NK-92 (cell line): ENCODE measurements around the gene NTNG1.
"Not testable (repeated sequence)": the region's sequence is repeated elsewhere in the genome, so short reads cannot be mapped to it uniquely, and the experiment has no call there.

Experiments used
- DNase-seq: peaks from one replicate; lab custom pipeline; 2025; ENCODE audit not compliant: unreplicated experiment; lab: John Stamatoyannopoulos, UW

The NTNG1 gene

DNA sequence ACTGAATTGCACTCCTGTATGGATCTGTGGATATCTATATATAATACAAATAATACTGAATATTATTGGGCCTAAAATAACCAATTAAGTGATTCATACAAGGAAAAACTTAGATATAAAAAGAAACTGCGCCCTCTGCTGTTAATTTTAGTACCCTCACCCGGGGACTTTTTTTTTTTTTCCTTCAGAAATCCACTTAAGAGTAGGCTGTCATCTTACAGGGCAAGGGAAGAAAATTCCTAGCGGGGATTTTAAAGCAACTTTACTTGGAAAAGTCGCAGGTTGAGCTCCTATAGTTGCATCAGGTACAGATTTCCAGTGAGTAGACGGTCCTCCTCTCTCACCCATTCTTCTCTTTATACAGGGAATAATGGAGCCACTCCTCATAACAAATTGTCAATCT, 1.3 kb downstream of the NTNG1 start:
- no peak for DNase-seq

DNA sequence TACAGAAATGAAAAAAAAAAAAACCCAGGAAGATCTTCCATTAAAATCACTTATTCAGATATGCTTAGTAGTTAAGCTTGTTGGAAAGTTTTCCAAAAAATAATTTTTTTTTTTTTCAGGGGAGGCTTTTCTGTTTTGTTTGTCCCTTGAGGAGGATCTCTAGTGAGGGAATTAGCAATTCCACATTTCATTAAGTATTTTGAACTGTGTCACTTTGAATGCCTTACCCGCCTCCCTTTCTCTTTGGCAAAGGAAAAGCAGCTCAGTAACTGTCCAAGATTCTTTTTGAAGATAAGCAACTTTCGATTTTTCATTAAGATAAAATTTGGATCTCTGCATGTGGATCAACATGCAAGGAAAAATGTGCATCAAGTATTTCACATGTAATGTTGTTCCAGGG, 1.8 kb downstream of the NTNG1 start:
- DNase-seq: no peak

DNA sequence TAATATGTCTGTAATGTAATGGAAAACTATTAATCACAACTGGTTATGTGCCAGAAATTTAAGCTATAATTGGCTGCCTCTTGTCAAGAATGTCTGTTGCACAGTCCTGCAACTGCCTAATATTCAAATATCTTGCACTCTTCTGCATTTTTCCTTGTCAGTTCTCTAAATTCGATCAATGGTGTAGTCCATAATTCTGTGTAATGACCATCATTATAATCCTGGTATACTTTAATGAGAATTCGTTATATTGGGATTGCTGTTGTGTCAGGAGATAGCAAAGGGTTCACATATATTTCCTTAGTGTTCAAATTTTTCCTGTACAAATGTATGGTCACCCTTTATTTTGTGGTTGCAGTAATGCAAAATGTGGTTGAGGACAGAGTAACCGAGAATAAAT, 4.8 kb downstream of the NTNG1 start:
- DNase-seq: no peak

DNA sequence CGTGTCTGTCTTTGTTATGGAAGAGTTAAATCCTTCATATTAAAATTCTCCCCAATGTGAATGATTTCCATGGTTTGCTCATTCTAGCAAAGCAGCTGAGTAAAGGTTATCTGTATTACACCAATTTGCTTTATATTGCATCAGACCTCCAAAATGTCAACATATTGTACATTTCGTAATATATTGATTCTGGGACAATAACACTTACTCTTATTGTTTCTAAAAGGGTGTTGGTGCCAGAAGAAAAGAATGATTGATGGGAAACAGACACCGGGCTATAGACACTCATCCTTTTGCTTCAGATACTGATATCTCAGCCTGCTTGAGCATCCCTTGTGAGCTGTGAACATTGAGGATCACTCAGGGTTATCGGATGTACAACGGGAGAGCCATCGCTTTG, 7.0 kb downstream of the NTNG1 start:
- DNase-seq: no peak

DNA sequence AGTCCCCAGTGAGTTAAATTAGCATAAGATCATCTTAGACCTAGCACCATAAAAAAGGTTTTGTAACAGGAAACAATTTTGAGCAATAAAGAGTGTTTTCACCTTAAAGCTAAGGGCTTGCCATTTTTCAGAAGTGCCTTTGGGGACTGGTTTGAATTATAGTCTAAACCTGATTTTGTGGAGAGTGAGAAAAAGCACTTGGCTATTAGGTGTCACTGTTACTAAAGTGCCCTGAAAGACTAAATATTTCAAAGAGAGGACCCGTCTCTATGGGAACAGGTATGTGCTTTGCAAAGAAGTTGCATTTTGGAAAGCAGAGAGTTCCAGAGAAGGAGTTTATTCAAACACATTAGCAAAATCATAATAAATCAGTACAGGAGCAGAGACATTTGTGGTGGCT, 9.1 kb downstream of the NTNG1 start:
- no peak for DNase-seq

DNA sequence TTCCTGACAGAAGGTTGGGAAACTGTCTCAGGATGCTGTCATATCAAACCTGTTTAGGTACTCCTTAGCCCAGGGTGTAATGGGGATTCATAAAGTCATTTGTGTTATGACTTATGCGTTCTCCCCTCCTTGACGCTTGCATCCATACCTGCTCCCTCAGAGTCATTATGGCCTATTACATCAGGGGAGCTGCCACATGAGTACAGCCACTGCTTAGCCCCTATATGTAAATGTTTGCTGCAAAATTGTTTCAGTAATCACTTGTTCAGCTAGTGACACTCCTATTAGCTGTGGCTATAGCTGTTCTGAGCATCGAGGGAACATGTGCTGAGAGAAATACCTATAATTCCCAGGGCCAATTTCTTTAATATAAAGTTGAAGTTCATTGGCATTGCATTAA, 10.5 kb downstream of the NTNG1 start:
- no peak for DNase-seq

DNA sequence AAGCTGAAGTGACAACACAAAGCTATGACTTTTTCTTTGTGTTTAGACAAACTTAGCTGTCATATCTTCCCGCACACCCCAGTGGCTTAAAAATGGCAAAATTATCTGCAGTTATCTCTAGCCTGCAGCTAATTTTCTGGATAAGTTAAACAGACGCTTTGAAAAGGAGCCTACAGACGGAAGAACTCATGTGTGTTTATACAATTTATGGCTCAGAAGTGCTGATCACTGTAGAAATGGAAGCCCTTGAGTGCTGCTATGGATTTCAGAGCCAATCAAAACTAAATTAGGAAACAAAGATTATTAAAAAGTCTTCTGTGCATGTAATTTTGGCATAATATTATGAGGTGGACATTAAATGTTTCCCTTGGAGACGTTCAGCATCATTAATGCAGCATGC, 11.6 kb downstream of the NTNG1 start:
- DNase-seq: no peak

DNA sequence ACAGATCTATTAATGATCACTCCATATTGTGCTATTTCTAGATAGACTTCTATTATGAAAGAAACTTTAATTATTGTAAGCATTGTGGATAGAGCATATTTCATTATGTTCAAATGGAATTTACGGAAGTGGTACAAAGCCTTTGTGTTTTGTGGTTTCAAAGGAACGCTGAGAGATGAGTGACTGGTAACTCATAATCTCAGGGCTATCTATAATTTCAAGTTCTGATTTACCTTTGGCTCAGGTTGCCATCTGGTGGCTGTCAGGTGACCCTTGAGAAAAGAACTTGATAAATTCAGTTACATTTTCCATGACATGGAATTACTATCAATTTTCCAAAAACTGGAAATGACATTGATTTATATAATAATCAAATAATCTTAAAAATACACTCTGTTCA, 12.2 kb downstream of the NTNG1 start:
- no peak for DNase-seq

DNA sequence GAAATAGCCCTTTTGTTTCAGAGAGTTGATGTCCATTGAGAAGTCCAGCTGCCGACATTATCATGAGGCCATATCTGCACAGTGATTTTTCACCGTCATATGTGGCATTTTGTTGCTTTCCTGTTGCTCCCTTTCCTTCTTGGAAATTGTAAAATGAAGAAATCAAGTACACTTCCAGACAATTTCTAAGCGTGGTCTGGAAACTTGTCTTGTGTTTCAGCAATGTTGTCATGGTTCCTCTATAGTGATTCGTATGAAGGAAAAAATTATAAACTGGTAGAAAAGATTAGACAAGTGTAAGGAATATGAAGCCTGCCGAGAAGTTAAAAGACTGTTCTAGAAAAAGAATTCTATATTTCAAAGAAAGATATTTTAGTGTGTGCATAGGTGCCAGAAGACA, 17.7 kb downstream of the NTNG1 start:
- no peak for DNase-seq

DNA sequence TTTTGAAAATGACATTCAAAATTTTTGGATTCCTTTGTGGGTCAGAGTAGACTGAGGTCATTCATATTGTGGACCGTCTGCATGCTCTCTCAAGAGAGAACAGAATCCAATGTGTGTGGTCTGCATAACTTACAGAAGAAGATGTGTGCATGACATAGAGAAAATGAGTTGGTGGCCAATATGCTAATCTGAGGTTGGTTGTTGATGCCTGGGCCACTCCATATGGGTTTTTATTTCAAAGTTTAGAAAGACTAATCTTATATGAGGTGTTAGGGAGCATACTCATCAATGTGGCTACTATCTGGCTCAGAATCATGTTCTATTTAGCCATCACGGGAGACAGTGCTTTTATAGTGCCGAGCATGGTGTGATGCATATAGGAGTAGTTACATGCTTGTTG, 18.2 kb downstream of the NTNG1 start:
- DNase-seq: no peak

DNA sequence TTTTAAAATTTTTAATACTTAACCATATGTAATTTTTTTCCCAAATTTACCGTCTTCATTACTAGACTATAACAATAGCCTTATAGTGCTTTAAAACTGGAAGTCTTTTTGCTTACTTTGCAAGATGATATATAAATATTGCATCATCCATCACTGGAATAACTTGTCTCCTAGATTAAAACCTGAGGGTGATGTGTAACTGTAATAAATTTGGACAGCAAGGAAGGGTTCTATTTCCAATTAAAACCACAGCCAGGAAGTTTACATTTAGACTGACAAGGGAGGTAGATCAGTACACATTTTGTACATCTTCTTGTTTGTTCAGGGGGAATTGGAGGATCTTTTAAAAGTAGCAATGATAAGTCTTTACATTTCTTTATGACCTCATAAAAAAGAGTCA, 21.9 kb downstream of the NTNG1 start:
- no peak for DNase-seq

DNA sequence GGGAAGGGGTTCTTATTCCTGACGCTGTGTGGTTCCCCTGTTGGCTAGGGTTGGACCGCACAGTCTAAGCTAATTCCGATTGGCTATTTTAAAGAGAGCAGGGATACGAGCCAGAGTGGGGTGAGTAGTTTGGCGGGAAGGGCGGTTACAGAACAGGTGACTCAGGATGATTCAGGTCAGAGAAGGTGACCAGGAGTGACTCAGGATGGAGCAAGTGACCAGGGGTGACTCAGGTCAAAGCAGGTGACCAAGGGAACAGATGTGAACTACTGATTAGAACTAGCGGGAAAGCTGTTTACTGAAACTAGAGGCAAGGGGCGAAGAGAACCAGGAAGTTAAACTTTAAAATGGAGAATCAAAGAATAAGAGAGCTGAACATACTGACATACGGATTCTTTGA, 24.1 kb downstream of the NTNG1 start:
- not testable (repeated sequence) for DNase-seq

DNA sequence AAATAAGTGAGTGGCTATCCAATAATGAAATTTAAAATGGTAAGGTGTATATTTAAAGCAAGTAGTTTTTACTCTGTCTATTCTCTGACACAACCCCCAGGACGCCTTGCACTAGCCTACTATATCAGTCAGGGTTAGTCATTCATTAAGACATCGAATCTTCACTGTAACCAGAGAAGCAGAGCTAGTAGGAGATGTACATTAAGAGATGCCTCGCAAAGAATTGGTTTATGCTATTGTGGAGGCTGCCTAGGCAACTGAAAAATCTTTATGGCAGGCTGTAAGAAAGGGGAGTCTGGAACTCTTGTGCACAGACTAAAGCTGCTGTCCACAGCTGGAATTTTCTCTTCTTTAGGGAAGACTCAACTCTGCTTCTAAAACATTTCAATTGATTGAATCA, 28.8 kb downstream of the NTNG1 start:
- no peak for DNase-seq

DNA sequence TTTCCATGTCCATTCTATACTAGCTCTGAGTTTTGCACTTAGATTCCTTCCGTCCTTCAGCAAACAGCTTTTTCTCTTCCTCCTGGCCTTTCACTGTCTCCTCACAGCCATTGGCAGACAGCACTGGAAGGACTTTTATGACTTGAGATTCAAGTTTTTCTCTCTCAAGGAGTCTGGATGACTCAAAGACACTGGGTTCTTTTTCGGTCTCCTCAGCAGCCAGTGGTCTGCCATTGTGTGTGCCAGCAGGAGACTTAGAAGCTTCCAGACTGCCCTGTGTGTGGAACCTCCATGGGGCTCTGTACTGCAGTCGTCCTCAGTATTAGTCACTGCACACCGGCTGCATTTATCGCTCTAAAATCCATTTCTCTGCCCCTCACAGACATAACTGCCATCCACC, 30.5 kb downstream of the NTNG1 start:
- no peak for DNase-seq

DNA sequence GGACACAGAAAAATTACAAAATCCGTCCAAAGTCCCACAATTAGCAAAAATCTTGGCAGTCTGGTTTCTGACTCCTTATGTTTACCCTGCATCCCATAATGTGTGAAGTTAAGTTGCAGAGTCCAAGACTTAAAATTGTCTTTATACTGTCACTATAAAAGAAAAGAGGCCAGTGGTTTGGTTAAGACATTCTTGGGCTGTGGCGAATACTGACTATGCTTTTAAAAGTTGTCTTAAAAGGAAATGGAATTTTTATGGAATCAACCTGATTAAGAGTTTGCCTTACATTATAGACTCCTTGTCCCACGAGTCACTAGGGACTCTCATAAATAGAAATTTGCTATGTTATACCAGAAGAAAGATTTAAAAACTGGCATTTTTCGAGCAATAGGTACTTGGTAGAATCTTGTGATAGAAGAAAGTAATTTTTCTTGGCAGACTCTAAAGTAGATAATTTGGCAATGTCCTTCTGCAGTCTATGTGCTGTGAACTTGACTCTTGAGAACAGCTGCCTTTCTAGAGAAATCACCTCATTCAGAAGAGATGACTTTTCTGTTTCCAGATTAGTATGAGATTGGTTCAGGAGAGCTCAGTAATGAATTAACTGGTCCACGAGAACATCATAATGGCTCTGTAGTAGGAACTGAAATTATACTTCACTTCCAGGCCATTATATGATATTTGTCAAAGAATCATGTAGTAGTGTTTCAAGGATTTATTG, 31.8 kb downstream of the NTNG1 start:
- no peak for DNase-seq

DNA sequence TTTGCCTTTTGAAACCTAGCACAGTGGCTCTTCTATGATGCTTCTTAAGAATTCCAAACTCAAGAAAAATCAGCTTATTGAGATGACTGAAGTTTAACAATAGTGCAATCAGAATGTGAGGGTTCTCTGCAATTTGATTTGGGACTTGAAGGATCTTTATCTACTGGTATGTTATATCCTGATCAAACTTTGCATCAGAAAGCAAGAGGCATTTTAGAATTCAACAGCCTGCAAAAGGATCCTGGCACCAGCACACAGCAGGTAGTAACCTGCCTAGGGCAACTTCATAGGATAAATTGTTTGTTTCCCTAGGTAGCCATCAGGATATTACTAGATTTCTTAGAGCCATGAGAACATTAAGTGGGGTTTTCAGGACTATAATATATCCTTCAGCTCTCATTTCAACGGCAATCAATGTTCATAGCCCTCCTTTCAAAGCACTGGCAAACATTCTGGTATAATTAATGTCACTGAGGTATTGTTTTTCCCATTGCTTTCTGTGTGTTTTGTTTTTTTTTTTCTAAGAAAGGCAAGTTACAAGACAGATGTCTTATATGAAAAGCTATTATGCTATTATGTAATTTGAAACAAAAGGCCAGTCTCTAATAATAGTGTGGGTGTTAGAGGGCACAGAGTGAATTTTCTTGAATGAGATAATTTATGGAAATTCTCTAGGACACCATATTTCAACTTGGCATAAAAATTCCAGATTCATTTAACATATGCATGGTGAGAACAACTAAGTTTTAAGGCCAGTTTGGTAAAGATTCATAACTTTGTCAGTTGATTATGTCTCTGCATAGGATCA, 34.5 kb downstream of the NTNG1 start:
- no peak for DNase-seq

DNA sequence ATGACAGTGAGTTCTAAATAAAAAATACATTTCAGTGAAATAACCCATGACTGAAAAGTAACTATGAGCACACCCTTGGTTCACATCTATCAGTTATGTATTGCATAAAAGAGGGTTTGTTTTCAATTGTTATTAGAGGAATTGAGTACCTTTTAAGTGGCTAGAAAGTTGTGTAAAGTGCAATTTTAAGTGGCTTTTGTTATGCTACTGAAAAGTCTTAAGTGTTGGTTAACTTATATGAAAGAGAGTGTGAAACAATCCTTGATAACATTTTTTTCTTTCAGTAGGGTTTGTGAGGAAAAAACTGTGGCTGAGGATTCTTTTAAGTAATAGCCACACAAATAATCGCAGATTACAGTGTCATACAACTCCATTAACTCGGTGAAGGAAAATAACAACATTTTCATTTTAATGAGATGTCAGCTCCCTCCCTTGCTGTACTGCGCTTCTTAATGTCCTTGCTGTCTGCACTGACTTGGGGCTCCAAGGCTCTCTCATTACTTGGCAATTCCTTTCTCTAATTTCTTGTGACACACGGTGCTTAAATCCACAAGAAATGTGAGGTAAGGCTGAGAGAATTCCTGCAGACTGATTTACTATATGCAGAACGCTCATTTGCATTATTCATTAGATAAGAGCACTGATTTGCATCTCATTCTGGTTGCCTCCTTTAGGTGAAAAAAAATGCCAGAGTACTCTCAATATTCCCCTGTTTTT, 40.6 kb downstream of the NTNG1 start:
- DNase-seq: no peak

DNA sequence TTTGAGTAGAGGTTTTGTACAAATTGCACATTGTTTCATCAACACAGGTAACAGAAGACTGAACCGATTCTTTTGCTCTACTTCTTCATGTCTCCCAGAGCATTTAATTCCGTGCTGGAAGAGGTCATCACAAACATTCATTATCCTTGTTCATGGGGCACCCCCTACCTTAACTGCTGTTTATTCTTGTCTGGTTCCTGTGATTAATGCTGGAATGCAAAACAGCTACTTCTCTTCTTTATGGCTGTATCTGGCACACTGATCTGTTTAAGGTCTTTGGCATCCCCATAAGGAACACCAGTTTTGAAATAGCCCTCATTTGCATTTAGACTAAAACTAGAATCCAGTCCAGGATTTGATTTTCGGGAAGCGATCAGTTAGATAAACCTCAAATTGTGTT, 42.2 kb downstream of the NTNG1 start:
- DNase-seq: no peak

DNA sequence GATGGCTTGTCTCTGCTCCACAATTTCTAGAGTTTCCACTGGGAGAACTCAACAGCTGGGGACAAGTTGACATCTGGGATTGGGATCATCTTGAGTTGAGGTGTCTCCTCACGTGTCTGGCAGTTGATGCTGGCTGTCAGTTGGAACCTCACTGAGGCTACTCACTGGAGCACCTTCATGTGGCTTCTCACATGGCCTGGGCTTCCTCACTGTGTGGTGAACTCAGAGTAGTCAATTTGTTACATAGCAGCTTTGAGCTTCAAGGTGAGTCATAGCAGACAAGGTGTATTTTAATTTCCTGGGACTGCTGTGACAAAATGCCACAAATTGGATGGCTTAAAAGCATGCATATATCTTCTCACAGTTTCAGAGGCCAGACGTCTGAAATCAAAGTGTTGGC, 44.0 kb downstream of the NTNG1 start:
- no peak for DNase-seq

DNA sequence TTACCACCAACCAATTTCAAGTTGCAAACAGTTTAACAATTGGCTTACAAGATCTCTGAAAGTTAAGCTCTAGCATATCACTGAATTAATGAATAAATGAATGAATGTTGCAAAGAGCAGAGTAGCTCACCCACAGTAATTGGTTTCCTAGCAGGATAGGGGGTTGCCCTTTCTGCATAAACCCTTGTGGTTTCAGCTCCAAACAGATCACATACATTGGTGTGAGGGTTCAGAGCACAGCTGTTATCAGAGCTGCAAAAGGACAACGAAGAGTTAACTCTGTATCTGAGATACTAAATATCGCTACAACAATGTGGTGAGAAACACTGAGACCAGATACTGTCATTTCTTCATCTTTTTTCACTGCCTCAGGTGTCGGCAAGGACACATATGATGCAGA, 46.6 kb downstream of the NTNG1 start:
- no peak for DNase-seq

DNA sequence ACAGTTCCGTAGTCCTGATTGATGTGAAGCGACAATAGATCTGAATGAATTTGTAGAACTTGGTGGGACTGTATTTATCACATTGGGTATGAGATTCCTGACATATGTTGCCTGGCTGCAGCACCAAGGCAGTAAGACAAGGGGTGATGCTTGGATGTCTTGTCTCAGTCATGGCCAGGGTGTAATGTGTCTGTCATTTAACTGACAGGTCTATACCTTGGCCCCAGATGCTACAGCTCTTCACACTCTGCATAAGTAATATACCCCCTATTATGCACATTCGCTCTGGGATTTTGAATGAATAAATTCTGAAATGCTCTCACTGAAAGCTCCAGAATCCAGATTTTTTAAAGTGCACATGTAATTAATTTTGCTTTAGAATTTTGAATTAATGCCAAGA, 47.3 kb downstream of the NTNG1 start:
- no peak for DNase-seq

DNA sequence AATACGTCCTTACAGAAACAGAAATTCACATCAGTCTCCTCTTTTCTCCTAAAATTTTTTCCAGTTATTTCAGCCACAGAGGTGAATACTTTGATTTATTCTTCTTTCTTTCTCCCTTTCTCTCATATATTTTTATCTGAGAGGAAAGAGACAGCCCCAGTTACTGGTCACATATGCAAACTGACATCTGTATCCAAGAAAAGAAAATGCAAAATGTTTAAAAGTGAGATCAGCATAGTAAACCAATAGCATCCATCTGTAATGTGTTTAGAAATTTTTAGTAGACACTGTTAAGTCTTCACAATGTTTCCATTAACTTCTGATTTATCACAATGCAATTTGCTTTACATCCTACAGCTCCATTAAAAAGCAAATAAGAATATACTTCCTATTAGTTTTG, 53.5 kb downstream of the NTNG1 start:
- no peak for DNase-seq
